IMR-90 (cell line): ENCODE results near the gene NCAPD3. TPM values are rescaled to one million over a fixed set of nuclear protein-coding genes. Genes with fewer than 3 reads are reported as not detected.

Experiments used
- ATAC-seq: fragments of 200-7000 bp; cut with Tn5 transposase; 2 replicates; pipeline ENCODE4 v1.9.1; 2020; ENCODE audit warnings: low read depth, mild to moderate bottlenecking, moderate library complexity
- BruUV-seq: library from RNA; stranded (reverse); fragments of 400-500 nt; replicated peaks from 2 replicates; lab custom pipeline; 2021; lab: Mats Ljungman, UMichigan
- CTCF ChIA-PET: fragments of 300-600 bp; formaldehyde crosslinking; extraction: SDS; loops from one replicate; lab custom pipeline; 2021; ENCODE audit warnings: antibody characterized with exemption; lab: Yijun Ruan, JAX
- POLR2A ChIA-PET: fragments of 300-600 bp; sonication (Branson Sonifier 250); formaldehyde crosslinking; loops from one replicate; lab custom pipeline; 2022; ENCODE audit warnings: antibody characterized with exemption; ENCODE audit not compliant: unreplicated experiment; lab: Charles Lee
- DNase-seq: peaks from one replicate; pipeline ENCODE4 v3.0.0; 2013
- H2AFZ ChIP-seq: replicated peaks from 2 replicates; pipeline ENCODE3; 2013; ENCODE audit warnings: low read length, mild to moderate bottlenecking; ENCODE audit not compliant: poor library complexity
- H2AK5ac ChIP-seq: 2 replicates; pipeline ENCODE4 v1.6.1; 2013; ENCODE audit warnings: low read depth, low read length, inconsistent platforms
- H2AK9ac ChIP-seq: replicated peaks from 2 replicates; pipeline ENCODE3; 2013; ENCODE audit warnings: mild to moderate bottlenecking, low read depth, low read length, moderate library complexity; ENCODE audit not compliant: poor library complexity
- H2BK120ac ChIP-seq: 2 replicates; pipeline ENCODE4 v1.6.1; 2013; ENCODE audit warnings: low read depth, low read length, inconsistent platforms
- H2BK15ac ChIP-seq: 3 replicates; pipeline ENCODE4 v1.6.1; 2013; ENCODE audit warnings: low read depth, low read length, inconsistent platforms
- H2BK20ac ChIP-seq: 2 replicates; pipeline ENCODE4 v1.6.1; 2013; ENCODE audit warnings: low read depth, mild to moderate bottlenecking, inconsistent platforms, low read length, moderate library complexity
- H2BK5ac ChIP-seq: 2 replicates; pipeline ENCODE4 v1.6.1; 2013; ENCODE audit warnings: mild to moderate bottlenecking, low read depth, low read length, inconsistent platforms; ENCODE audit not compliant: poor library complexity, severe bottlenecking
- H3K14ac ChIP-seq: replicated peaks from 2 replicates; pipeline ENCODE4 v1.6.1; 2013; ENCODE audit warnings: low read depth, low read length, inconsistent platforms
- H3K18ac ChIP-seq: 2 replicates; pipeline ENCODE4 v1.6.1; 2013; ENCODE audit warnings: low read depth, low read length, control low read depth
- H3K23ac ChIP-seq: 2 replicates; pipeline ENCODE4 v1.6.1; 2013; ENCODE audit warnings: low read depth, low read length, inconsistent platforms
- H3K27ac ChIP-seq: 2 replicates; pipeline ENCODE4 v1.5.1; 2013; ENCODE audit warnings: mild to moderate bottlenecking, control low read depth, low read length; ENCODE audit not compliant: insufficient read depth
- H3K27me3 ChIP-seq: 2 replicates; pipeline ENCODE4 v1.6.1; 2013; ENCODE audit warnings: low read length; ENCODE audit not compliant: control insufficient read depth, insufficient read depth
- H3K36me3 ChIP-seq: 2 replicates; pipeline ENCODE4 v1.6.1; 2013; ENCODE audit warnings: low read length, mixed read lengths; ENCODE audit not compliant: control insufficient read depth, insufficient read depth
- H3K4ac ChIP-seq: 2 replicates; pipeline ENCODE4 v1.6.1; 2013; ENCODE audit warnings: low read depth, low read length, inconsistent platforms
- H3K4me1 ChIP-seq: 2 replicates; pipeline ENCODE4 v1.6.1; 2013; ENCODE audit warnings: low read length, mixed read lengths; ENCODE audit not compliant: control insufficient read depth, insufficient read depth
- H3K4me2 ChIP-seq: 2 replicates; pipeline ENCODE4 v1.6.1; 2013; ENCODE audit warnings: low read depth, mild to moderate bottlenecking, control low read depth, low read length, moderate library complexity
- H3K4me3 ChIP-seq: 2 replicates; pipeline ENCODE4 v1.5.1; 2013; ENCODE audit warnings: low read depth, mild to moderate bottlenecking, control low read depth, low read length, moderate library complexity; ENCODE audit not compliant: insufficient read depth
- H3K56ac ChIP-seq: 2 replicates; pipeline ENCODE4 v1.6.1; 2013; ENCODE audit warnings: low read length, inconsistent platforms; ENCODE audit not compliant: insufficient read depth; ENCODE audit errors: extremely low read depth
- H3K79me1 ChIP-seq, 2 experiments: 2 replicates each; pipeline ENCODE4 v1.6.1; 2013; ENCODE audit warnings: low read length in 2 of 2, inconsistent platforms in 1 of 2, low read depth in 1 of 2
- H3K9ac ChIP-seq: 2 replicates; pipeline ENCODE4 v1.6.1; 2013; ENCODE audit warnings: low read depth, low read length, control low read depth
- H3K9me1 ChIP-seq: 2 replicates; pipeline ENCODE4 v1.6.1; 2013; ENCODE audit warnings: low read length, inconsistent platforms; ENCODE audit not compliant: insufficient read depth
- H3K9me3 ChIP-seq: 2 replicates; pipeline ENCODE4 v1.6.1; 2013; ENCODE audit warnings: low read length; ENCODE audit not compliant: control insufficient read depth, insufficient read depth
- H4K20me1 ChIP-seq: 2 replicates; pipeline ENCODE4 v1.6.1; 2013; ENCODE audit warnings: low read length, inconsistent platforms; ENCODE audit not compliant: insufficient read depth
- H4K5ac ChIP-seq: 2 replicates; pipeline ENCODE4 v1.6.1; 2013; ENCODE audit warnings: mild to moderate bottlenecking, low read depth, low read length, control low read depth
- H4K8ac ChIP-seq, 2 experiments: 2 replicates each; pipeline ENCODE4 v1.6.1; 2013; ENCODE audit warnings: low read depth in 2 of 2, low read length in 2 of 2, control low read depth in 1 of 2, inconsistent platforms in 1 of 2
- H4K91ac ChIP-seq: 2 replicates; pipeline ENCODE4 v1.6.1; 2013; ENCODE audit warnings: low read depth, low read length, inconsistent platforms; ENCODE audit not compliant: insufficient read depth
- ELK1 ChIP-seq: fragments of 150-350 bp; IDR thresholded peaks from 2 replicates; pipeline ENCODE4 v1.6.1; 2016; ENCODE audit warnings: low read depth, mild to moderate bottlenecking, low read length, moderate library complexity, borderline replicate concordance
- FOS ChIP-seq: fragments of 150-350 bp; IDR thresholded peaks from 2 replicates; pipeline ENCODE4 v1.6.1; 2016; ENCODE audit warnings: low read depth, low read length
- MAZ ChIP-seq: IDR thresholded peaks from 2 replicates; pipeline ENCODE4 v1.6.1; 2012; ENCODE audit warnings: low read depth, mild to moderate bottlenecking, low read length, improper control_type of control experiment, moderate library complexity, borderline replicate concordance
- MXI1 ChIP-seq: IDR thresholded peaks from 2 replicates; pipeline ENCODE4 v1.6.1; 2012; ENCODE audit warnings: low read depth, mild to moderate bottlenecking, low read length, moderate library complexity, borderline replicate concordance
- RFX5 ChIP-seq: IDR thresholded peaks from 2 replicates; pipeline ENCODE4 v1.8.0; 2012; ENCODE audit warnings: low read depth, mild to moderate bottlenecking, low read length, moderate library complexity
- SMC3 ChIP-seq: fragments of 150-350 bp; IDR thresholded peaks from 2 replicates; pipeline ENCODE4 v1.6.1; 2016; ENCODE audit warnings: low read depth, mild to moderate bottlenecking, antibody characterized with exemption, low read length, moderate library complexity
- WGBS, 2 experiments: methylation state at CpG; one replicate each; pipeline versions ENCODE4 v1.1.5 to v1.1.7; 2013; ENCODE audit warnings: missing lambda C conversion rate in 2 of 2; ENCODE audit not compliant: insufficient read length in 1 of 2; ENCODE audit errors: extremely low coverage in 2 of 2; 5-methylcytosine and 5-hydroxymethylcytosine counted together
- dilution Hi-C: fragments of 300-500 bp; cut with HindIII; formaldehyde crosslinking; loops from one replicate; pipeline ENCODE4 v1.14.3; 2018; ENCODE audit warnings: low sequenced_read_pairs; ENCODE audit not compliant: unreplicated experiment
- in situ Hi-C: fragments of 300-500 bp; cut with MboI; formaldehyde crosslinking; loops from 3 replicates; pipeline ENCODE4 v1.14.3; 2019; ENCODE audit warnings: low sequenced_read_pairs, inconsistent platforms, mixed read lengths
- intact Hi-C: fragments of 100-400 bp; cut with micrococcal nuclease; formaldehyde crosslinking; loops from 2 replicates; pipeline ENCODE4 v1.10.0; 2022
- polyA plus RNA-seq, 3 experiments: library from polyadenylated mRNA; depleted of rRNA; stranded (reverse); fragments of >200 nt; gene quantifications; 2 replicates each; pipeline ENCODE4 v1.2.3, GENCODE V29; 2012; ENCODE audit warnings: low replicate concordance in 1 of 3
- total RNA-seq: library from RNA; depleted of rRNA; stranded (reverse); fragments of >200 nt; gene quantifications from 2 replicates; pipeline ENCODE4 v1.2.3, GENCODE V29; 2012

The NCAPD3 gene
- total and polyA plus RNA-seq, 2 of the 4 experiments (the other 2 are of a cell fraction) = 18.0 to 19.2 TPM

DNA sequence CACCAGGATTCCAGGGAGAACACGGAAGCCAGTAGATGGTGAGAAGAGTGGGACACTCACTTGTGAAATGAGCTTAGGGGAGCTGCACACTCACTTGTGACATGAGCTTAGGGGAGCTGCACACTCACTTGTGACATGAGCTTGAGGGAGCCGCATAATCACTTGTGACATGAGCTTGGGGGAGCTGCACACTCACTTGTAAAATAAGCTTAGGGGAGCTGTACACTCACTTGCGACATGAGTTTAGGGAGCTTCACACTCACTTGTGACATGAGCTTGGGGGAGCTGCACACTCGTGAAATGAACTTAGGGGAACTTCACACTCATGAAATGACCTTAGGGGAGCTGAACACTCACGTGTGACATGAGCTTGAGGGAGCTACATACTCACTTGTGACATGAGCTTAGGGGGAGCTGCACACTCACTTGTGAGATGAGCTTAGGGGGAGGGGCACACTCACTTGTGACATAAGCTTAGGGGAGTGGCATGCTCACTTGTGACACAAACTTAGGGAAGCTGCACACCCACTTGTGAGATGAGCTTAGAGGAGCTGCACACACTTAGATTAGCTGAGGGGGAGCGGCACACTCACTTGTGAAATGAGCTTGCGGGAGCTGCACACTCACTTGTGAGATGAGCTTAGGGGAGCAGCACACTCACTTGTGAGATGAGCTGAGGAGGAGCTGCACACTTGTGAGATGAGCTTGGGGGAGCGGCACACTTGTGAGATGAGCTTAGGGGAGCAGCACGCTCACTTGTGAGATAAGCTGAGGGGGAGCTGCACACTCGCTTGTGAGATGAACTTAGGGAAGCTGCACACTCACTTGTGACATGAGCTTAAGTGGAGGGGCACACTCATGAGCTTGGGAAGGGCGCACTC, 59.0 kb downstream of the NCAPD3 start:
- H3K4ac ChIP-seq = no peak overlapping the region
- DNase-seq (no peak), ATAC-seq (no peak)
- H2BK15ac ChIP-seq = no peak overlapping the region
- H3K56ac ChIP-seq = no peak overlapping the region
- no peak overlapping the region for H3K18ac ChIP-seq
- H2AFZ ChIP-seq = no peak overlapping the region
- H3K79me1 ChIP-seq = 0 out of 4 replicates have a peak, but pooled peaks cover 0 to 3% of the 10 kb centered on the region in 2 experiments
- H3K36me3 ChIP-seq = peaks cover 30% of the 10 kb centered on the region
- dilution Hi-C loops = no loop called here
- no TSS peak for BruUV-seq
- ChIA-PET POLR2A (no interaction called here), CTCF (interaction anchor here (1.1 kb wide), 1 partner anchor 116 kb away, joined by 3 read pairs; no protein-coding TSS in a partner anchor)
- no peak overlapping the region for H2BK5ac ChIP-seq
- H2AK5ac ChIP-seq = no peak overlapping the region
- H2BK120ac ChIP-seq = no peak overlapping the region
- no peak overlapping the region for H2BK20ac ChIP-seq
- no peak overlapping the region for H3K27ac ChIP-seq
- no peak overlapping the region for H3K23ac ChIP-seq
- H3K4me2 ChIP-seq = no peak overlapping the region
- H3K27me3 ChIP-seq = no peaks in the 10 kb centered on the region
- no peaks in the 10 kb centered on the region for H3K9me3 ChIP-seq
- no peaks in the 10 kb centered on the region for H3K4me1 ChIP-seq
- H3K4me3 ChIP-seq = no peak overlapping the region
- TF ChIP-seq MXI1 = no peak
- no peak for TF ChIP-seq MAZ
- no peak for TF ChIP-seq ELK1
- TF ChIP-seq FOS = no peak
- TF ChIP-seq SMC3 = no peak
- TF ChIP-seq RFX5 = no peak
- in situ Hi-C loops = no loop called here
- H3K9me1 ChIP-seq = no peaks in the 10 kb centered on the region
- H3K9ac ChIP-seq = no peak overlapping the region
- H4K20me1 ChIP-seq = no peaks in the 10 kb centered on the region
- WGBS, 2 experiments = 94% methylated on average over 3 of the region's 11 CpGs; no CpG with 5 or more reads in 1 of the 2 experiments
- no peak overlapping the region for H4K5ac ChIP-seq
- no peak overlapping the region for H4K8ac ChIP-seq
- intact Hi-C loops = no loop called here
- no peak overlapping the region for H2AK9ac ChIP-seq
- H4K91ac ChIP-seq = no peak overlapping the region
- H3K14ac ChIP-seq = no peak overlapping the region
